Panc1 (cell line): ENCODE measurements around the gene MARK3. TPM values are rescaled to one million over a fixed set of nuclear protein-coding genes. Genes with fewer than 3 reads are reported as not detected.
A peak's percentile ranks its signal among the peaks of the same experiment; 100 is the strongest.

ENCODE experiments used
- ATAC-seq: fragments of 200-7000 bp; cut with Tn5 transposase; 2 replicates; pipeline ENCODE4 v1.9.1; 2020; ENCODE audit warnings: mild to moderate bottlenecking, moderate library complexity
- BruUV-seq: library from RNA; stranded (reverse); fragments of 400-500 nt; replicated peaks from 2 replicates; lab custom pipeline; 2021; lab: Mats Ljungman, UMichigan
- CTCF ChIA-PET: fragments of 300-600 bp; sonication (Branson Sonifier 250); formaldehyde crosslinking; loops from one replicate; lab custom pipeline; 2022; ENCODE audit warnings: antibody characterized with exemption; lab: Charles Lee
- POLR2A ChIA-PET: fragments of 300-600 bp; sonication (Branson Sonifier 250); formaldehyde crosslinking; loops from one replicate; lab custom pipeline; 2022; ENCODE audit warnings: antibody characterized with exemption; lab: Charles Lee
- DNase-seq: peaks from one replicate; pipeline ENCODE4 v3.0.0-alpha.2; 2010; ENCODE audit warnings: low read depth, low spot score
- H3K27ac ChIP-seq: 2 replicates; pipeline ENCODE4 v1.5.1; 2011; ENCODE audit warnings: mild to moderate bottlenecking, low read length, inconsistent platforms
- H3K27me3 ChIP-seq: fragments of 200-500 bp; sonication (Bioruptor generic); 2 replicates; pipeline ENCODE4 v1.6.0; 2014; ENCODE audit warnings: low read length, inconsistent platforms; ENCODE audit not compliant: control insufficient read depth, insufficient read depth
- H3K36me3 ChIP-seq: fragments of 200-500 bp; sonication (Bioruptor generic); 2 replicates; pipeline ENCODE4 v1.5.1; 2014; ENCODE audit warnings: inconsistent platforms, mild to moderate bottlenecking, low read length, moderate library complexity; ENCODE audit not compliant: control insufficient read depth, insufficient read depth
- H3K4me1 ChIP-seq: 2 replicates; pipeline ENCODE4 v1.5.1; 2011; ENCODE audit warnings: inconsistent platforms, mild to moderate bottlenecking, low read length, moderate library complexity; ENCODE audit not compliant: control insufficient read depth, insufficient read depth
- H3K4me3 ChIP-seq, 2 experiments: 2 replicates each; pipeline ENCODE4 v1.5.1; 2011 to 2012; ENCODE audit warnings: low read depth in 2 of 2, low read length in 2 of 2, mild to moderate bottlenecking in 2 of 2, inconsistent platforms in 1 of 2, moderate library complexity in 1 of 2
- H3K9me3 ChIP-seq: fragments of 200-500 bp; sonication (Bioruptor generic); 2 replicates; pipeline ENCODE4 v1.5.1; 2014; ENCODE audit warnings: low read depth, mild to moderate bottlenecking, inconsistent platforms, low read length, moderate library complexity; ENCODE audit not compliant: control insufficient read depth, insufficient read depth
- CTCF ChIP-seq: fragments of 450-650 bp; IDR thresholded peaks from 2 replicates; pipeline ENCODE4 v1.5.1; 2017; ENCODE audit warnings: mild to moderate bottlenecking
- POLR2AphosphoS5 ChIP-seq: IDR thresholded peaks from 2 replicates; pipeline ENCODE4 v1.6.1; 2012; ENCODE audit warnings: mild to moderate bottlenecking, low read depth, low read length, moderate library complexity
- REST ChIP-seq, 2 experiments: IDR thresholded peaks; 2 replicates each; pipeline ENCODE4 v1.6.1; 2011 to 2012; ENCODE audit warnings: low read depth in 2 of 2, control low read depth in 1 of 2, low read length in 1 of 2, mild to moderate bottlenecking in 1 of 2, moderate library complexity in 1 of 2; ENCODE audit not compliant: insufficient read depth in 1 of 2
- SIN3A ChIP-seq: IDR thresholded peaks from 2 replicates; pipeline ENCODE4 v1.6.1; 2012; ENCODE audit warnings: low read depth, mild to moderate bottlenecking, low read length, moderate library complexity, borderline replicate concordance; ENCODE audit not compliant: insufficient read depth
- TCF7L2 ChIP-seq: IDR thresholded peaks from 2 replicates; pipeline ENCODE4 v1.6.1; 2011; ENCODE audit warnings: mild to moderate bottlenecking, low read depth, low read length, inconsistent platforms
- in situ Hi-C: cut with HindIII; loops from 2 replicates; pipeline ENCODE4 v1.10.0; 2016; ENCODE audit warnings: low sequenced_read_pairs, low pct_unique_long_range_greater_than_20kb
- intact Hi-C: fragments of 100-400 bp; cut with micrococcal nuclease; formaldehyde crosslinking; loops from one replicate; pipeline ENCODE4 v1.10.0; 2022; ENCODE audit not compliant: unreplicated experiment
- total RNA-seq: library from RNA; stranded (reverse); gene quantifications from one replicate; pipeline ENCODE4 v1.2.1, GENCODE V29; 2021; ENCODE audit not compliant: unreplicated experiment

The MARK3 gene
- total RNA-seq, 1 experiment from 2014 or later, result 56.1 TPM

GRCh38 chr14:103393070-103393469 is 7.9 kb downstream of the MARK3 start:
- Histone ChIP-seq H3K27me3 (no peaks in the 10 kb centered on the region), H3K27ac (no peak overlapping the region), H3K36me3 (no peaks in the 10 kb centered on the region), H3K4me1 (peaks cover 29% of the 10 kb centered on the region), H3K9me3 (no peaks in the 10 kb centered on the region), H3K4me3 (no peak overlapping the region)
- no TSS peak for BruUV-seq
- DNase-seq (no peak), ATAC-seq (no peak)
- CTCF ChIA-PET, result interaction anchor here (0.7 kb wide), 1 partner anchor 107 kb away, joined by 5 read pairs; no protein-coding TSS in a partner anchor
- POLR2A ChIA-PET, result no interaction called here
- no peak for TF ChIP-seq POLR2AphosphoS5
- no peak for TF ChIP-seq SIN3A
- no peak for TF ChIP-seq REST (IDR thresholded peaks at IDR 0.05; ENCODE audit: insufficient read depth in 1 of 2, low read depth in 2 of 2, low read length in 1 of 2)
- no peak for TF ChIP-seq CTCF
- no peak for TF ChIP-seq TCF7L2
- in situ Hi-C loops (no loop called here), intact Hi-C loops (no loop called here)

- ATAC-seq, result no peak; the same call in 1 of the 2 replicates
These were observed 8.7 kb downstream of the MARK3 start for GRCh38 chr14:103393676-103394626.

More at GRCh38 chr14:103393676-103394626, 8.7 kb downstream of the MARK3 start:
- DNase-seq, result no peak
- intact Hi-C loops (no loop called here), in situ Hi-C loops (no loop called here)
- H3K27me3 ChIP-seq, result no peaks in the 10 kb centered on the region
- no peaks in the 10 kb centered on the region for H3K9me3 ChIP-seq
- TF ChIP-seq CTCF (peak; percentile 76), REST (IDR thresholded peaks at IDR 0.05; ENCODE audit: insufficient read depth in 1 of 2, low read depth in 2 of 2, low read length in 1 of 2) (no peak)
- no peaks in the 10 kb centered on the region for H3K36me3 ChIP-seq
- ChIA-PET CTCF (interaction anchor here (0.6 to 0.8 kb wide), 2 partner anchors 46 to 102 kb away, joined by 3 to 4 read pairs; no protein-coding TSS in a partner anchor), POLR2A (no interaction called here)
- H3K4me3 ChIP-seq, result no peak overlapping the region
- H3K27ac ChIP-seq, result no peak overlapping the region
- BruUV-seq, result no TSS peak
- H3K4me1 ChIP-seq, result peaks cover 36% of the 10 kb centered on the region
